ENCODE measurements around the gene DDX20. TPM values are rescaled to one million over a fixed set of nuclear protein-coding genes. Genes with fewer than 3 reads are reported as not detected.

The DDX20 gene
- total and polyA plus RNA-seq, 2 donors (not counting 3 experiments of a cell fraction or from before 2014, with no cell fraction given) = 4.1 to 15.9 TPM

DNA sequence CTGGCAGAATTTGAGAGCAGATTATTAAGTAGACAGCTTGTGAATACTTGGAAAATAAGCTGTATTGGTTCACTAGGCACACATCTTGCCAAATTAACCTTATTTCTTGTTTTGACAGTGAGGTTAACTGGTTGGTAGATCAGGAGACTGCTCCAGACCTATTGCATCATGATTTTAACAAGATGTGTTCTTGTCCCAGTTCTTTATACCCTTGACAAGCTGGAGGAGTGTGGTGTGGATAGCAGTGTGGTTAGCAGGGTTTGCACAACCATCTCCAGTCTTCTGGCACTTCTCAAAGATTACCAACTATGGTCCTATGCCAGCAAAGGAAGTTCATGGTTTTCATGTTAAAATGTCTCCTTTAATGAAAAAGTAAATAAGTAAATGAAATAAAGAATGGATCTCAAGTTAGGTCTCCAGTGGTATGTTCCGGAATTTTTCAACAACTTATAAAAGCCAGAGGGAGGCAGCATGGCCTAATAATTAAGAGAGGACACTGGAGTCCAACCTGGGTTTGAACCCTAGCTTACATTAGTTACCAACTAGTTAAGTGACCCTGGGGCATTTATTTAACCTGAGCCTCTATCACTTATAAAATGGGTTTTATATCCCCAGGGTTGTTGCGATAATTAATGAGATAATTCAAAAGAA lies 34.1 kb downstream of the DDX20 start:
- intact Hi-C loops (cut with micrococcal nuclease) (no loop called here), dilution Hi-C loops (cut with MboI; ENCODE audit: extremely low pct_ligation_motif_present, low sequenced_read_pairs) (no loop called here)
- no peaks in the 10 kb centered on the region for H3K36me3 ChIP-seq (ENCODE audit: control insufficient read depth in 2 of 2, extremely low read depth in 1 of 2, insufficient read depth in 2 of 2, low read length in 2 of 2)
- CTCF ChIA-PET = no interaction called here
- H3K9ac ChIP-seq (replicated peaks; ENCODE audit: extremely low read depth, insufficient read depth, low read length) = no peak overlapping the region
- DNase-seq (ENCODE audit: low read depth, low spot score) (no peak), FAIRE-seq (no peak)
- H3K27me3 ChIP-seq (ENCODE audit: control insufficient read depth in 2 of 2, insufficient read depth in 2 of 2, low read length in 2 of 2) = peaks cover 8 to 11% of the 10 kb centered on the region in 2 experiments
- POLR2A ChIA-PET = no interaction called here
- no peak for TF ChIP-seq POLR2AphosphoS5 (IDR thresholded peaks at IDR 0.05; ENCODE audit: insufficient read depth, low read depth, low read length)
- TF ChIP-seq, protein P1, sequence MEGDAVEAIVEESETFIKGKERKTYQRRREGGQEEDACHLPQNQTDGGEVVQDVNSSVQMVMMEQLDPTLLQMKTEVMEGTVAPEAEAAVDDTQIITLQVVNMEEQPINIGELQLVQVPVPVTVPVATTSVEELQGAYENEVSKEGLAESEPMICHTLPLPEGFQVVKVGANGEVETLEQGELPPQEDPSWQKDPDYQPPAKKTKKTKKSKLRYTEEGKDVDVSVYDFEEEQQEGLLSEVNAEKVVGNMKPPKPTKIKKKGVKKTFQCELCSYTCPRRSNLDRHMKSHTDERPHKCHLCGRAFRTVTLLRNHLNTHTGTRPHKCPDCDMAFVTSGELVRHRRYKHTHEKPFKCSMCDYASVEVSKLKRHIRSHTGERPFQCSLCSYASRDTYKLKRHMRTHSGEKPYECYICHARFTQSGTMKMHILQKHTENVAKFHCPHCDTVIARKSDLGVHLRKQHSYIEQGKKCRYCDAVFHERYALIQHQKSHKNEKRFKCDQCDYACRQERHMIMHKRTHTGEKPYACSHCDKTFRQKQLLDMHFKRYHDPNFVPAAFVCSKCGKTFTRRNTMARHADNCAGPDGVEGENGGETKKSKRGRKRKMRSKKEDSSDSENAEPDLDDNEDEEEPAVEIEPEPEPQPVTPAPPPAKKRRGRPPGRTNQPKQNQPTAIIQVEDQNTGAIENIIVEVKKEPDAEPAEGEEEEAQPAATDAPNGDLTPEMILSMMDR (IDR thresholded peaks at IDR 0.05; ENCODE audit: extremely low read depth in 1 of 2, insufficient read depth in 1 of 2, low read depth in 1 of 2, low read length in 2 of 2) = no peak
- TF ChIP-seq, protein P2, sequence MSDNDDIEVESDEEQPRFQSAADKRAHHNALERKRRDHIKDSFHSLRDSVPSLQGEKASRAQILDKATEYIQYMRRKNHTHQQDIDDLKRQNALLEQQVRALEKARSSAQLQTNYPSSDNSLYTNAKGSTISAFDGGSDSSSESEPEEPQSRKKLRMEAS (IDR thresholded peaks at IDR 0.05; ENCODE audit: insufficient read depth, insufficient read length) = no peak
- no peak overlapping the region for H3K4me2 ChIP-seq (ENCODE audit: insufficient read depth, low read length)
- H3K4me3 ChIP-seq (replicated peaks in 1 of 3; ENCODE audit: insufficient read depth in 1 of 3, low read depth in 1 of 3, low read length in 3 of 3) = no peak overlapping the region
- no peak overlapping the region for H3K27ac ChIP-seq (ENCODE audit: insufficient read depth, low read depth, low read length)
- H3K79me2 ChIP-seq (ENCODE audit: control insufficient read depth, insufficient read depth, low read length) = no peaks in the 10 kb centered on the region
- H4K20me1 ChIP-seq (replicated peaks; ENCODE audit: control insufficient read depth, extremely low read depth, insufficient read depth, low read length) = no peaks in the 10 kb centered on the region
- H3K9me1 ChIP-seq (replicated peaks; ENCODE audit: control insufficient read depth, extremely low read depth, insufficient read depth, low read length) = no peaks in the 10 kb centered on the region
- no TSS peak for BruUV-seq (replicated peaks)
- H3K4me1 ChIP-seq (ENCODE audit: control insufficient read depth, extremely low read depth, insufficient read depth, low read length) = no peaks in the 10 kb centered on the region
- no peak overlapping the region for H2AFZ ChIP-seq (ENCODE audit: low read depth, low read length)
- no peaks in the 10 kb centered on the region for H3K9me3 ChIP-seq (replicated peaks; ENCODE audit: control insufficient read depth, insufficient read depth, low read length)

GRCh38 chr1:111791776-111792175 lies 36.1 kb downstream of the DDX20 start:
- Histone ChIP-seq H3K27me3 (ENCODE audit: control insufficient read depth in 2 of 2, insufficient read depth in 2 of 2, low read length in 2 of 2) (peaks cover 2 to 9% of the 10 kb centered on the region in 2 experiments), H2AFZ (ENCODE audit: low read depth, low read length) (no peak overlapping the region), H3K36me3 (ENCODE audit: control insufficient read depth in 2 of 2, extremely low read depth in 1 of 2, insufficient read depth in 2 of 2, low read length in 2 of 2) (no peaks in the 10 kb centered on the region), H3K9me1 (replicated peaks; ENCODE audit: control insufficient read depth, extremely low read depth, insufficient read depth, low read length) (no peaks in the 10 kb centered on the region), H3K9me3 (replicated peaks; ENCODE audit: control insufficient read depth, insufficient read depth, low read length) (no peaks in the 10 kb centered on the region), H3K4me1 (ENCODE audit: control insufficient read depth, extremely low read depth, insufficient read depth, low read length) (no peaks in the 10 kb centered on the region), H3K9ac (replicated peaks; ENCODE audit: extremely low read depth, insufficient read depth, low read length) (no peak overlapping the region), H3K27ac (ENCODE audit: insufficient read depth, low read depth, low read length) (no peak overlapping the region), H3K79me2 (ENCODE audit: control insufficient read depth, insufficient read depth, low read length) (no peaks in the 10 kb centered on the region), H3K4me2 (ENCODE audit: insufficient read depth, low read length) (no peak overlapping the region), H3K4me3 (replicated peaks in 1 of 3; ENCODE audit: insufficient read depth in 1 of 3, low read depth in 1 of 3, low read length in 3 of 3) (no peak overlapping the region), H4K20me1 (replicated peaks; ENCODE audit: control insufficient read depth, extremely low read depth, insufficient read depth, low read length) (no peaks in the 10 kb centered on the region)
- intact Hi-C loops (cut with micrococcal nuclease) (no loop called here), dilution Hi-C loops (cut with MboI; ENCODE audit: extremely low pct_ligation_motif_present, low sequenced_read_pairs) (no loop called here)
- FAIRE-seq (no peak), DNase-seq (ENCODE audit: low read depth, low spot score) (no peak)
- BruUV-seq (replicated peaks) = no TSS peak
- CTCF ChIA-PET = no interaction called here
- POLR2A ChIA-PET = no interaction called here
- TF ChIP-seq, protein P2 (IDR thresholded peaks at IDR 0.05; ENCODE audit: insufficient read depth, insufficient read length) = no peak
- TF ChIP-seq, protein P1 (IDR thresholded peaks at IDR 0.05; ENCODE audit: extremely low read depth in 1 of 2, insufficient read depth in 1 of 2, low read depth in 1 of 2, low read length in 2 of 2) = no peak
- TF ChIP-seq MYC (IDR thresholded peaks at IDR 0.05; ENCODE audit: low read depth, low read length) (no peak), GATA2 (IDR thresholded peaks at IDR 0.05; ENCODE audit: insufficient read depth, insufficient read length, low read depth, low read length) (no peak), JUN (IDR thresholded peaks at IDR 0.05; ENCODE audit: borderline replicate concordance, insufficient read depth, insufficient read length, low read depth) (no peak), POLR2A (IDR thresholded peaks at IDR 0.05; ENCODE audit: low read depth, low read length) (no peak), POLR2AphosphoS5 (IDR thresholded peaks at IDR 0.05; ENCODE audit: insufficient read depth, low read depth, low read length) (no peak), FOS (IDR thresholded peaks at IDR 0.05; ENCODE audit: borderline replicate concordance, insufficient read depth, low read length) (no peak), EZH2 (IDR thresholded peaks at IDR 0.05; ENCODE audit: borderline replicate concordance, low read depth, low read length, severe bottlenecking) (no peak)

All from endothelial cell of umbilical vein (primary cell).